Stimulated activated CD4-positive, alpha-beta T cell treated with anti-CD3 and anti-CD28 coated beads, Interleukin-4, amount 100 ng/mL, for 24 hours (primary cell): Measurements from ENCODE around the gene NOP16.
"Not testable (repeated sequence)": the region's sequence is repeated elsewhere in the genome, so short reads cannot be mapped to it uniquely, and the experiment has no call there.

ENCODE experiments used
- DNase-seq: peaks from one replicate; pipeline ENCODE4 v3.0.0-alpha.2; 2020

The NOP16 gene

GRCh38 chr5:176408590-176408989 lies 20.2 kb upstream of the NOP16 start:
- DNase-seq: no peak

DNA sequence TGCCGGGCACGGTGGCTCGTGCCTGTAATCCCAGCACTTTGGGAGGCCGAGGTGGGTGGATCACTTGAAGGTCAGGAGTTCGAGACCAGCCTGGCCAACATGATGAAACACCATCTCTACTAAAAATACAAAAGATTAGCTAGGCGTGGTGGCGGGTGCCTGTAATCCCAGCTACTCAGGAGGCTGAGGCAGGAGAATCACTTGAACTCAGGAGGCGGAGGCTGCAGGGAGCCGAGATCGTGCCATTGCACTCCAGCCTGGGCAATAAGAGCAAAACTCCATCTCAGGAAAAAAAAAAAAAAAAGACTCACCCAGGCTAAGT lies 19.8 kb upstream of the NOP16 start:
- not testable (repeated sequence) for DNase-seq

GRCh38 chr5:176407456-176408251 lies 19.3 kb upstream of the NOP16 start:
- DNase-seq: no peak

- DNase-seq: no peak
Observed at GRCh38 chr5:176406436-176407052, 18.1 kb upstream of the NOP16 start.

DNA sequence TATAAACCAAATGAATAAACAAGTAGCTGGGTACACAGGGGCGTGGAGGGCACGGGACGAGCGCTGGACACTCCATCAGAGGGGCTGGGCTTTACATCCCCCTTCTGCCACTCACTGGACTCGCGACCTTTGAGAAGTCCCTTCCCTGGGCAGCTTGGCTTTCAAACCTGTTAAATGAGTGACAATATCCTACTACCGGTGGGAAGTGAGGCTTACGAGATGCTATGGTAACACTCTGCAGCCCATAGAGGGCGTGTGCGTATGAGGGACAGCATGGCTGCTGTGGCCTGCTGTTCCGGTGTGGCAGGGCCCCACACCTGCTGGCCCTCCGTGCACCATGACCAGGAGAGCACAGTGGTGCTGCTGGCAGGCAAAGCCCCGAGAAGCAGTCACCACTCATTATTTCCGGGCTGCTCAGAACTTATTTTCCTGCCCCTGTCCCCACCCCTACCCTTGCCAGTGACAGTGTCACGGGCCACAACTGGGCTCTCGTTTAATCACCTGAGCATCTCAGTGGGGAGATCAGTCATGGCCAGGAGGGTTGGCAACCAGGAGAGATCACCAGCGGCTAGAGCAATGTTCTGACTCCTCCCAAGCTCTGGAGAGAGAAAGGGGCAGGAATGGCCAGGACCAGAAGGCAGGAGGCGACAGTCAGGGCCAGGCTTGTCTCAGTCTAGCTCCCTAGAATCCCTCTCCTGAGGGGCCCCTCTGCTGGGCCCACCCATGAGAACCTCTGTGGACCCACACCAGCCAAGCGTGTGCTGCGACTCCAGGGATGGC lies 17.4 kb upstream of the NOP16 start:
- no peak for DNase-seq

GRCh38 chr5:176401281-176402205 lies 13.1 kb upstream of the NOP16 start:
- DNase-seq: no peak

- DNase-seq: no peak
Observed at GRCh38 chr5:176400382-176401156, 12.2 kb upstream of the NOP16 start.

DNA sequence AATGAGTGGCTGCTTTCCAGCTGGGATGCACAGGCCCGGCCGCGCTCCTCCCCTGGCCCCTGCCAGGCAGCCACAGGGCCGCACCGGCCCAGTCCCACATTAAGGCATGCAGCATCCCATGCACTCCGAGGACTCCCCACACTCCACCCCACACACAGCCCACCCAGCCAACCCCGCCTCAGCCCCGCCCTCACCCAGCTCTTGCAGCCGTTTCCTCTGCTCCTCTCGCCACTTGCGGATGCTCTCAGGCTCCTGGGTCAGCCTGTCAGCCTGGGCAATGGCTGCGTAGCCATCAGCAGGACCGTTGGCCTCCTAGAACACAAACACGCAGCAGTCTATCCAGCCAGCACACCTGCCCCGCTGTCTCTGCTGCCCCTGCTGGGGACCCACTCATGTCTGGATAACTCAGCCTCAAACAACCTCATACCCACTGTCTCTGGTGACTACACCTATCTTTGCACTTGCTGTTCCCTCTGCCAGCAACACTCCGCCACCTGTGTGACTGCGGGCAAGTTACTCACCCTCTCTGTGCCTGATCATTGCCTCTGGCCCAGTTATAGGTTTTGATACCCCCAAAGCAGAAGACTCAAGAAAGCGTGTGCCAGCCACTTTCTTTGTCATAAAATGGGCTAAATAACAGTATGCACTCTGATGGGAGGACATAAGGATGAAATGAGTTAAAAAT lies 9.5 kb upstream of the NOP16 start:
- no peak for DNase-seq

DNA sequence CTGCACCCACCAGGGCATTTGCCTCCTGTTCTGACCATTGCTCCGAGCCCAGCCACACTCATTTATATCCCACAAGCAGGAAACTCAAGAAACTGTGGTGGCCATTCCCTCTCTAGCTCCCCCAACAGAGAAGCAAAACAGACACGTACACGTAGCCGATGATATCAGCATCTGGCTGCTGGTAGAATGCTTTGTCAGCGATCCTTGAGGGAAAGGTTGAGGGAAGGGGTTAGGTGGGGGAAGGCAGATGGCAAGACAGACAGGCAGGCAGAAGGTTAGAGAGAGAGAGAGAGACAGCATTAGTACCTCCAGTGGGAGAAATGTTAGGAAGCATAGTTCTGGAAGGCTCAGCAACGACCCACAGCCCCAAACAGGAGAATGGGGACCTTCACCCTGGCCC lies 7.9 kb upstream of the NOP16 start:
- DNase-seq: no peak

GRCh38 chr5:176394881-176395675 lies 6.7 kb upstream of the NOP16 start:
- no peak for DNase-seq

DNA sequence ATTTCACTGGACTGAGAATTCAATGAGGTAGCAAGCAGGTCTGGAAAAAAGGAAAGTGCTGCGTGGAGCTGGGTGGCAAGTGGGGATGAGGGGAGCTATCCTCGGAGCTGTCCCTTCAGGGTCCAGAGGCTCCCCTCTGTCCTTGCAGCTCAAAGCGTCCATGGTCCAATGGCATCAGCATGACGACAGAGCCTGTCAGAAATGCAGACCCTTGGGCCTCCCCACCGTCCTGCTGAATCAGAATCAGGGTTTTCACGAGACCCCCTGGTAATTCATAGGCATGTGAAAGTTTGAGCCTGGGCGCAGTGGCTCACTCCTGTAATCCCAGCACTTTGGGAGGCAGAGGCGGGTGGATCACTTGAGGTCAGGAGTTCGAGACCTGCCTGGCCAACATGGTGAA lies 5.7 kb upstream of the NOP16 start:
- DNase-seq: no peak

DNA sequence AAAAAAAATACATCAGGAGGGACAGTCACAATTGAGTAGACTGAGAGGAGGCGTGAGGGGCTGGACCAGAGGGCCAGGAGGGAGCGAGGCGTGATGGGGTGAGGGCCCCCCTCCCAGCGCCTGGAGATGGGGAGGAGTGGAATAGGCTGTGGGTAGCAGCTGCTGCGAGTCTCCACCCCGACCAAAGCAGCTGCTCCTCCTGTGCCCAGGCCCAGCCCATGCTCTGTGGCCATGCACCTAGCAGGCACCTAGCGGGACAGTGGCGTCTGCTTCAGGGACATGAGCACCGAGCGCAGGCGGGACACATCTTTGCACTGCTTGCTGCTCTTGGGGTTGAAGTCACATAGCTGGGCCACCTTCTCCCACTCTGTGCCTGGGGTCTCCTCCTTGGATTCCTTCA lies 4.1 kb upstream of the NOP16 start:
- DNase-seq: no peak

DNA sequence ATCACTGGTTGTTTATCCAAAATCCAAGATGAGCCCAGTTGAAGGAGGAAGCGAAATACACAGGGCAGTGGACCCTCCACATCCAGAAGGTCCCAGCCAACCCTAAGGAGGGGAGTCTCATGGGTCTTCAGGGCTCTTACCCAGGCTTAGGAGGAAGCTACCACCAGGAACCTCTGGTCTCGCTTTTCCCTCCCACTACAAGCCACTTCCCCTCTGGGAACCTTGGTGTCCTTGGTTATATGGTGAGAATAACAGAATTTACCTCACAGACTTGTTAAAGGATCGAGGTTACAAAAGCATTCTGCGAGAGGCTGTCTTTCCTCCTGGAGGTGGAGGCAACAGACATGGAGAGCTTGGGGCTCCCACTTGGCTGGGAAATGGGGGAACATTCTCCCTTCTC lies 3.6 kb upstream of the NOP16 start:
- no peak for DNase-seq

DNA sequence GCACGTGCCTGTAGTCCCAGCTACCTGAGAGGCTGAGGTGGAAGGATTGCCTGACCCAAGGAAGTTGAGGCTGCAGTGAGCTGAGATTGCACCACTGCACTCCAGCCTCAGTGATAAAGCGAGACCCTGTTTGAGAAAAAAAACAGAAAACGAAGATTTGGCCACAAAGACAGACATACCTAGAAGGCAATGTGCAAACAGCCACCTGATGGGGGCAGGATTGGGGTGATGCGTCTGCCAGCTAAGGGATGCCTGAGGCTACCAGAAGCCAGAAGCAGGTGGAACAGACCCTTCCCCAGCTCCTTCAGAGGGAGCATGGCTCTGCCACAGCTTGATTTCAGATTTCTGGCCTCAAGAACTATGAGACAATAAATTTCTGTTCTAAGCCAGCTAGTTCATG lies 3.1 kb upstream of the NOP16 start:
- DNase-seq: no peak

GRCh38 chr5:176389135-176390123 lies 1.0 kb upstream of the NOP16 start:
- DNase-seq: no peak

DNA sequence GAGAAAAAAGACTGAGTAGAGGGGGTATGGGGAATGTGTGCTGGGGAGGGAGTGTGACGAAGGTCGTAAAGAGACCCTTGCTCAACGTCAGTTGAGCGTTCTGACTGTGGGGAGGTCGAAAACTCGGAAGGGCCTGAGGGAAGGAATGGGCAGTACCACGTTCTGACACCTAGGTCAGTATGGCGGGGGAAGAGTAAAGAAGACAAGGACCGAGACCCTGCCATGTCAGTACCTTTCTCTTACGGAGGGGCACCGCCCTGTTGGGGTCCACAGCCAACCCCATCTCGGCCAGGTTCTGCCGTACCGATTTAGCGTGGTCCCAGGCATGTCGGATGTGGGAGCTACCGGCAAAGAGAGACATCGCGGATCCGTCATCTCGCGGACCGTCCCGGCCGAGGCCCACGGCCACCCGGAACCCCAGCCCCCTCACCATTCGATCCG lies 375 bp downstream of the NOP16 start:
- DNase-seq: no peak

- no peak for DNase-seq
Observed at GRCh38 chr5:176387384-176387925, 943 bp downstream of the NOP16 start.

DNA sequence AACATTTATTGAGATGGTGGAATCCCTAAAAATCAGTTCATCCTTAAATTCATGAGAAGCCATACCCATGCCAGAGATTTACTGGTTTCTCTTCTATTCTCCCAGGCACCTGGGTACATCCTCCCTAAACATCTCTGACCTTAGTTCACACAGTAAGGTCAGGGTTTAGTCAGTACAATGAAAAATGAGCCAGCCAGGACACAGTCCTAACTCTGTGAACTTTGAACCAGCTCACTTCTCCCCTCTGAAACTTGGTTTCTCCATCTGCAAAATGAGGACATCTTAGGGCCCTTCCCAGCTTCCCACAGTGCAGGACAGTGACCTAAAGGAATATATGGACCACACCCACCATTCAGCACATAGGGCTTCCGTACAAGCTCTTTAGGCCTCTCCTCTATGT lies 1.9 kb downstream of the NOP16 start:
- no peak for DNase-seq

- no peak for DNase-seq
Observed at GRCh38 chr5:176384991-176385390, 3.4 kb downstream of the NOP16 start.
